ENCODE results near the gene SLC20A1. TPM values are rescaled to one million over a fixed set of nuclear protein-coding genes. Genes with fewer than 3 reads are reported as not detected.

SLC20A1 gene
- total RNA-seq, 1 experiment from 2014 or later: 154 TPM

- Histone ChIP-seq H3K79me2 (ENCODE audit: insufficient read depth, low read length) (no peaks in the 10 kb centered on the region), H3K27me3 (ENCODE audit: insufficient read depth, low read length) (no peaks in the 10 kb centered on the region), H3K9ac (ENCODE audit: low read length) (no peak overlapping the region), H3K27ac (ENCODE audit: low read depth, low read length) (no peak overlapping the region), H2AFZ (ENCODE audit: low read depth, low read length, poor library complexity, severe bottlenecking) (no peak overlapping the region), H3K36me3 (ENCODE audit: control insufficient read depth in 1 of 2, insufficient read depth in 2 of 2, low read length in 2 of 2) (no peaks in the 10 kb centered on the region), H3K4me3 (replicated peaks in 1 of 2; ENCODE audit: low read depth in 1 of 2, low read length in 2 of 2) (no peak overlapping the region), H3K9me2 (ENCODE audit: insufficient read depth) (no peaks in the 10 kb centered on the region), H3K9me3 (ENCODE audit: control insufficient read depth in 1 of 2, insufficient read depth in 1 of 2, low read depth in 1 of 2, low read length in 2 of 2) (no peaks in the 10 kb centered on the region), H3K4me2 (ENCODE audit: low read length) (no peak overlapping the region), H4K20me1 (ENCODE audit: insufficient read depth) (no peaks in the 10 kb centered on the region), H3K4me1 (ENCODE audit: control insufficient read depth in 1 of 2, insufficient read depth in 2 of 2, low read length in 2 of 2) (no peaks in the 10 kb centered on the region)
- CTCF ChIA-PET: interaction anchor here (1.4 kb wide), 1 partner anchor 13 kb away, joined by 3 read pairs; no protein-coding TSS in a partner anchor
- RAD21 ChIA-PET (ENCODE audit: low non-redundant PET in 1 of 2, low total read pairs in 2 of 2, uncharacterized antibody in 2 of 2, unreplicated experiment in 2 of 2): no interaction called here
- intact Hi-C loops (cut with micrococcal nuclease): no loop called here
- POLR2A ChIA-PET: no interaction called here
- TF ChIP-seq JUND (IDR thresholded peaks at IDR 0.05): no peak
- no peak for TF ChIP-seq EGR1 (IDR thresholded peaks at IDR 0.05; ENCODE audit: low read depth)
- TF ChIP-seq EZH2phosphoT487 (IDR thresholded peaks at IDR 0.05; ENCODE audit: borderline replicate concordance): no peak
- no peak for TF ChIP-seq TCF7L2 (IDR thresholded peaks at IDR 0.05; ENCODE audit: borderline replicate concordance, extremely low read depth, insufficient read depth, insufficient read length)
- no peak for TF ChIP-seq CTCF (IDR thresholded peaks at IDR 0.05 in 2 of 3, conservative IDR thresholded peaks at IDR 0.05 in 1 of 3; ENCODE audit: borderline replicate concordance in 1 of 3, insufficient read depth in 1 of 3, low read depth in 2 of 3, low read length in 2 of 3)
- no peak for TF ChIP-seq SRF (IDR thresholded peaks at IDR 0.05; ENCODE audit: low read depth)
- no peak for TF ChIP-seq POLR2AphosphoS5 (IDR thresholded peaks at IDR 0.05; ENCODE audit: low read depth, low read length)
- no peak for TF ChIP-seq SIN3A (IDR thresholded peaks at IDR 0.05; ENCODE audit: low read depth)
- no peak for TF ChIP-seq CBX3 (IDR thresholded peaks at IDR 0.05; ENCODE audit: low read depth)
- no peak for TF ChIP-seq CEBPB (IDR thresholded peaks at IDR 0.05; ENCODE audit: low read depth)
- TF ChIP-seq MAX (IDR thresholded peaks at IDR 0.05): no peak
- no peak for TF ChIP-seq ZNF274 (IDR thresholded peaks at IDR 0.05; ENCODE audit: low read depth, low read length)
- no peak for TF ChIP-seq POLR2A (IDR thresholded peaks at IDR 0.05; ENCODE audit: borderline replicate concordance, extremely low read depth, insufficient read depth, insufficient read length)
- TF ChIP-seq ELF1 (IDR thresholded peaks at IDR 0.05; ENCODE audit: borderline replicate concordance, low read depth): no peak
- TF ChIP-seq ATF3 (IDR thresholded peaks at IDR 0.05): no peak
- TF ChIP-seq REST (IDR thresholded peaks at IDR 0.05; ENCODE audit: low read depth): no peak
- no peak for TF ChIP-seq RAD21 (IDR thresholded peaks at IDR 0.05; ENCODE audit: low read depth)
- no peak for TF ChIP-seq YY1 (IDR thresholded peaks at IDR 0.05; ENCODE audit: extremely low read depth, insufficient replicate concordance, low read depth, low read length)
- TF ChIP-seq ZBTB33 (IDR thresholded peaks at IDR 0.05; ENCODE audit: extremely low read depth, insufficient replicate concordance, low read length): no peak
- no peak for TF ChIP-seq ZFX (IDR thresholded peaks at IDR 0.05)
- DNase-seq (ENCODE audit: low read depth, low spot score): no peak
- ATAC-seq: no peak
- no TSS peak for BruUV-seq (replicated peaks)
Measured at GRCh38 chr2:112671801-112672200, 26.1 kb downstream of the SLC20A1 start.
